Raji (cell line): ENCODE results near the gene EFNA2.

ENCODE experiments used
- POLR2A ChIP-seq: IDR thresholded peaks from 2 replicates; pipeline ENCODE4 v1.6.1; 2011; ENCODE audit warnings: low read depth, low read length, control low read depth; ENCODE audit not compliant: insufficient read depth

The EFNA2 gene

DNA sequence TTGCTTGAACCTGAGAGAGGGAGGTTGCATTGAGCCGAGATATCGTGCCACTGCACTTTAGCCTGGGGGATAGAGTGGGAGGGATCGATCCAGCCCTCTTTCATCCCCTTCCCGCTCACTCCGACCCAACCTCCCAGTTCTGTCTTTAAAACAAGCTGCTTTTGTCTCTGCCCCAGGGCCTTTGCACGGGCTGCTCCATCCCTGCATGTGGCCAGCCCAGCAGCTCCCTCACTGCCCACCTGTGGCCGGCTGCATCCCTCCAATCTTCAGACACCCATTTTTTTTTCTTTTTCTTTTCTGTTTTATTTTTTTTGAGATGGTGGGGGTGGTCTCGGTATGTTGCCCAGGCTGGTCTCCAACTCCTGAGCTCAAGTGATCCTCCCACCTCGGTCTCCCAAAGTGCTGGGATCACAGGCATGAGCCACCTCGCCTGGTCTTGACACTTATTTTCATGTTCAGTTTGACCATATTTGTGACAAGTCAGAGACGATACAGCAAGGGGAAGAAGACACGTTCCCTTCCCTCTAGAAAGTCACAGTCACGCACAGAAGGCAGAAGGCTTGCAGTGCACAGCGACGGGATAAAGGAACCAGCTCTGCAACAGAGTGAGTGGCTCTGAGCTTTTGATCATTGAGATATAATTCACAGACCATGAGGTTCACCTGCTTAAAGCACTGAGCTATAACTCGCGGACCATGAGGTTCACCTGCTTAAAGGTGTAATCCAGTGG is 31.8 kb downstream of the EFNA2 start:
- no peak for TF ChIP-seq POLR2A

DNA sequence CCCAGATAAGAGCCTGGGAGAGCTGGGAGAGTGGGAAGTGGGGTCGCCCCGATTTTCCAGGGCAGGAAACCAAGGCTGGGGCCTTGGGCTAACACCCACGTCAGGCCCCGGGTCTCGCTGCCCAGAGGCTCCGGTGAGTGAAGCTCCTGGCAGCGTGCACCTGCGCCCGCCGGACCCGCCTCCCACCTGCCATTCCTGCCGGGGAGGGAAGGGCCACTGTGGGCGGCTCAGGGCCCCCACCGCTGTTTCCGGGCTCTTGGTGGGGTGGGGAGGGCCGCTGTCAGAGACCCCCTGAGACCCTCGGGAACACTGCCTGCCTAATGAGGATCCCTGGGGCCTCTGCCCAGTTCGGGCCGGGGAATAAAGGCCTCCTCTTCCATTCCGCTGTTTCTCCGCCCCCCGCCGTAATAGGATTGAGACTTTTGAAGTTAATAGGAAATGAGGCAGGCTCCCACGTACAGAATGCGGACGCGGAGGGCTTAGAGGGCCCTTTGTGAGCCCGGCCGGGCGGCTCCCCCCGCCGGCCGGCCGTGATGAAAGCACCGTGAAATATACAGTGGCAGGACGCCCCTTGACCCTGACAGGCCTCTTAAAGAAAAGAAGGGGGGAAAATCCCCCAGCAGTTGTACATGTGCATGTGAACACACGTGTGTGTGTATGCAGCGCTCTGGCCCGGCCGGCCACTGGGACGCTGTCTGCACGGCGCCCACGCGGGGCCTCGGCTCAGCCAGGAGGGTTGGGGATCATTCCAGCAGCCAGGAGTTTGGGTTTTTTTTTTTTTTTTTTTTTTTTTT is 33.2 kb downstream of the EFNA2 start:
- no peak for TF ChIP-seq POLR2A

DNA sequence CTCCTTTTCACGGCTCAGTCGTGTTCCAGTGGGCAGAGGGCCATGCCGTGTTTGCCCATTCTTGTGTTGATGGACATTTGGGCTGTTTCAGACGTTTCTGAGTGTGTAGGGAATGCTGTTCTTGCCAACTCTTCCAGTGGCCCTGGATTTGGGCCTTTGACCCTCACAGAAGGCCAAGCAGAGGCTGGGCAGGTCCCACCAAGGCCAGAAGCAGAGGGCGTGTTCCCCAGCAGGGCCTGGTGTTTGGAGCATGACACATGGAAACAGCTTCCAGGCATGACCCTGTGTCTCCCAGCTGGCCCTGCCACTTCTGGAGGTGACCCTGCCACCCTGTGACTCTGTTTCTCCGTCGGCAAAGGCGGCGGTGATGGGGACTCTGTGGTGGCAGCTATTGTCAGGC is 35.9 kb downstream of the EFNA2 start:
- TF ChIP-seq POLR2A: no peak

DNA sequence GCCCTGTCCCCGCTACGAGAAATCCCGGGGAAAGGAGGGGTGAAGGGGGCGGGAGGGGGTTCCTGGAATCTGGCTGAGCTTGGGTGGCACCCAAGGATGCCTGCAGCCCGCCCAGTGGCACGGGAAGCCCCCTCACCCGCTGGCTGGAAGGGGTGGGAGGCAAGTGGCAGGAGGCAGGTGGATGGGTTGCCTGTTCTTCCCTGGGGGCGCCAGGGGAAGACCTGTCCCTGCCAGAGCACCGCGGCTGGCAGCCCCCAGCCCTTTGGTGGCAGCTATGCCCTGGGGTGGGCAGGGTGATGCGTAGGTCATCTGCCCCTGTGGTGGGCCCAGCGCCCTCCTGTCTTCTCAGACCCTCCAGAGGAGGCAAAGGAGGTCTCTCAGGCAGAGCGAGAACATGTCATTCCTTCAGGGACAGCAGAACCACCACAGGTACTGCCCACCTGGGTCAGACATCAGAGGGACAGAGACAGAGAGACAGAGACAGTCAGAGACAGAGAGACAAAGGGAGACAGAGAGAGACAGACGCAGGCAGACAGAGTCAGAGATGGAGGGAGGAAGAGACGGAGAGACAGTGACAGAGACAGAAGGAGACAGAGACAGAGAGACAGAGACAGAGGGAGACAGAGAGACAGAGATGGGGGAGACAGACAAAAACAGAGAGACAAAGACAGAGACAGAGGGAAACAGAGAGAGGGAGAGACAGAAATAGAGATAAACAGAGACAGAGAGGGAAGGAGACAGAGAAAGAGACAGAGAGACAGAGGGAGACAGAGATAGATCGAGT is 36.7 kb downstream of the EFNA2 start:
- no peak for TF ChIP-seq POLR2A

DNA sequence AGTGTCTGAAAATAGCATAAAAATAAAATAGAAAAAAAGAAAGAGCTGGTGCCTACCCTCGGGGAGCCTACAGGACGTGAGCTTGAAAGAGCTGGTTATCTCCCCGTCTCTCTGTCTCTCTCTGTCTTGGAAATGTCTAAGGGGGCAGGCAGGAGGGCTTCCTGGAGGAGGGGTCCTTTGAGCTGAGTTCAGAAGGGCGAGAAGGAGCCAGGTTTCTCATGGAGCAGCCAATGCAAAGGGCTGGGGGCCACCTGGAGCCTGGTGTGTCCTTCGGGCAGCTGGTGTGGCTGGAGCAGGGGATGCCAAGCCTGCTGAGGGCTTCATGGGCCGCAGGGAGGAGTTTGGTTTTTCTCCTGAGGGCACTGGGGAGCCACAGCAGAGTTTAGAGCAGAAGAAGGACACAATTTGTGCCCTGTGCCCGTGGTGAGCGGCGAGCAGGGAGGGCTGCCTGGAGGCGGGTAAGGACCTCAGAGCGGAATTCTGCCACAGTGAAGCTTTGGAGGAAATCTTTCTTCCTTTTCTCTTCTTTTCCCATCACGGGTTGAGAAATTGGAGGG is 38.7 kb downstream of the EFNA2 start:
- no peak for TF ChIP-seq POLR2A

DNA sequence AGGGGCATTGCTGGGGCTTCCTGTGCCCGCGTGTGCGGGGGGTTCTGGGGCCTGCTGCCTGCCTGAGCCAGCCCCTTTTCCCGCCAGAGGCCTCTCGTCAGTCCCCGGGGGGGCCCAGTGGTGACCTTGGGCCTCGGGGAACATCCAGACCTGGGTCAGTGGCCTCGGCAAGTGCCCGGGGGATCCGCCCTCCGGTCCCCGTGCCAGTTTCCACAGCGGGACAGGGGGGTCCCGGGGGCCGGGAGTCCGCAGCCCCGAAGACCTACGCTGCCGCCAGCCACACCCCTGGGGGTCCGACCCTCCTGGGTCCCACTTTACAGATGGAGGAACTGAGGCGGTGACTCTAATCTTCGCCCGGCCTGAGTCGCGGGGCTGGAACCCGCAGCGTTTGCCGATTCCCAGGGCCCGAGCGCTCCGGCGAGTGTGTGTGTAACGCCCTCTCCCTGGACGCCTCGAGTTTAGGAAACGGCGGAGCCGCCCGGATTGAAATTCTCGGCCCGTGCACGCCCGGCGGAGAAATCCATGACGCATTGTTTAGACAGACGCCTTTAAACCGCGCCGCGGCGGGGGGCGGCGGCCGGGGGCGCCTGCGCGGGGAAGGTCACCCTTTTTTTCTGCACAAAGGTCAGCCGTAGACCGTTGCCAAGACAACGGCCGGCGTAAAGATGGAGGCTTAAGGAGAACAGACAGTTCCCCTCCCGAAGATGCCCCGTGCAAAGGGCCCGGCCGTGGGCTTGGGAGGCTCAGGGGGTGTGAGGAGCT is 39.3 kb downstream of the EFNA2 start:
- no peak for TF ChIP-seq POLR2A

DNA sequence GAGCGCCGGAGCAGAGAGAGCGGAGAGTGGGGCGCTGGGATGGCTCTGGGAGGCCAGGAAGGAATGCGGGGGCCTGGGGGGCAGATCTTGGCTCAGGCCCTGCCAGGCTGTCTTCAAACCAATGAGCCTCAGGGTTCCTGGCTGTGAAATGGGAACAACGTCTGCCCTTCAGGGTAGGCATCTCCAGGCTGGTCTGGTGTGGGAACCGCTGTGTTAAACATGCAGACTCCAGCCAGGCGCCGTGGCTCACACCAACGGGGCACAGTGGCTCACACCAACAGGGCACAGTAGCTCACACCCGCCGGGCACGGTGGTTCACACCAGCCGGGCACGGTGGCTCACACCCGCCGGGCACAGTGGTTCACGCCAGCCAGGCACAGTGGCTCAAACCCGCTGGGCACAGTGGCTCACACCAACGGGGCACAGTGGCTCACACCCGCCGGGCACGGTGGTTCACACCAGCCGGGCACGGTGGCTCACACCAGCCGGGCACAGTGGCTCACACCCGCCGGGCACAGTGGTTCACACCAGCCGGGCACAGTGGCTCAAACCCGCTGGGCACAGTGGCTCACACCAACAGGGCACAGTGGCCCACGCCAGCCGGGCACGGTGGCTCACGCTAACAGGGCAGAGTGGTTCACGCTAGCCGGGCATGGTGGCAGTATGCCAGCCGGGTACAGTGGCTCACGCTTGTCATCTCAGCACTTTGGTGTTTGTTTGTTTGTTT is 40.1 kb downstream of the EFNA2 start:
- TF ChIP-seq POLR2A: no peak

DNA sequence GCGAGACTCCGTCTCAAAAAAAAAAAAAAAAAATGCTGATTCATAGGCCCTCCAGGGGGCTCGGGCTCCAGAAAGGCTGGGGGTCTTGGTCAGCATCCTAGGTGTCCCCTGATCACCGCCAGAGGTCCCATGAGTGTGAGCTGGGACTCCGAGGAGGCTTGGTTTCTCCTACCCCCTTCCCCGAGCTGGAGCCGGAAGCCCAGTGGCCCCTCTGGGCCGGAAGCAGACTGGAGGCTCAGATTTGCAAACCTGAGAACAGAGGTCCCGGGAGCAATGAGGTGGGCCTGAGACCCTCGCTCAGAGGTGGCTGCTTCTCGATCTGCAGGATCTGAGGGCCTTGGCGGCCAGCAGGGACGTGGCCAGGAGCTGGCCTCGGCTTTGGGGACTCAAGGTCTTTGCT is 41.5 kb downstream of the EFNA2 start:
- no peak for TF ChIP-seq POLR2A

DNA sequence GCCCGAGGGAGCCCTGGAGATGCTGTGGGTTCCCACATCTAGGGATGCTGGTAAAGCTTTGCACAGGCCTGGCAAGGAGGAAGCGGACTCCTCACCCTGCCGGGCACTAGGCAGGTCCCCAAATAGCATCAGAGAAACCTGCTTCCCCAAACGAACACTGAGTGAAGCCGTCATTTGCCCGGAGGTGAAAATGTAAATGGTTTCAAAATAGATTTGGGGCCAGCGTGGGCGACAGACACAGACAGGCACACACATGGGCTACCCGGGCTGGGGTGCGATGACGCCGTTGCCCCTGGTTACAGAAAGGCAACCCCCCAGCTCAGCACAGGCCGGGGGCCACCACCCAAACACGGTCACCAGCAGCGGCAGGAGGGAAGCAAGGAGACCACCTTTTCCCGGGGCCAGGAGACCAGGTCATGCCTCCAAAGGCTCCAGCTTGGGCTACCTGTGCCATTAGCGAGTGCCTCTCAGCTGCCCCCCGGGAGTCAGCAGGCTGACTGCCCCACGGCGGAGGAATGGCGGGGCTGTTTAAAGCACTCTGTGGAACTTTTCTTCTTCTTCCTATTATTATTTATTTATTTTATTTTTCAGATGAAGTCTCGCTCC is 50.5 kb downstream of the EFNA2 start:
- TF ChIP-seq POLR2A: no peak

DNA sequence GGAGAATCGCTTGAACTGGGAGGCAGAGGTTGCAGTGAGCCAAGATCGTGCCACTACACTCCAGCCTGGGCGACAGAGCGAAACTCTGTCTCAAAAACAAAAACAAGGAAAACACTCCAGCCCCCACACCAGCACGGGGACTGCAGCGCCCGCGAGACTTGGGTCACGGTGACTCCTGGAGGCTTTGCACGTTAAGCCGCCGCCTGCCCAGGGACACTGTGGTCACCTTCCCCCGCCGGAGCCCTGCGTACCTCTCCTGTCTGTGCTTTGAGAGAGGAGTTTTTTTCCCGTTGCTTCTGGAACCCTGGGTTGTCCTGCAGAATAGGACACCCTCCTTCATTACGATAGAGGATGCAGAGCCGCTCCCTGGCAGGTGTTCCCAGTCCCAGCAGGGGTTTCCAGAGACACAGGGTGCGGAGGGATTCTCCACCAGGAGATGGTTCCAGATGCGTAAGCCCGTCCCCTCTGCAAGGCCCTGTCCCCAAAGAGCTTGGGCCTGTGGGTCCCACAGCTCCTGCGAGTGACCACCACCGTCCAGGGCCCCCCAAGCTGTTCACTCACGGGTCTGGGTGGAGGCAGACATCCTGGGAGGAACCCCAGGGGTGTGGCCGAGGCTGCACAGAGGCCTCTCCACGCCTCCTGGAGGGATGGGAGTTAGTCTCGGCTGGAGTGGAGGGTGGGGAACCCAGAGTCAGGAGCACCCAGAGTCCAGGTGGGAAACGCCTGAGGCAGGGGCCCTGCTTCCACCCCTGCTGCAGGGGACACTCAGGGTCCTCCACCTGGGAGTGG is 55.2 kb downstream of the EFNA2 start:
- no peak for TF ChIP-seq POLR2A

DNA sequence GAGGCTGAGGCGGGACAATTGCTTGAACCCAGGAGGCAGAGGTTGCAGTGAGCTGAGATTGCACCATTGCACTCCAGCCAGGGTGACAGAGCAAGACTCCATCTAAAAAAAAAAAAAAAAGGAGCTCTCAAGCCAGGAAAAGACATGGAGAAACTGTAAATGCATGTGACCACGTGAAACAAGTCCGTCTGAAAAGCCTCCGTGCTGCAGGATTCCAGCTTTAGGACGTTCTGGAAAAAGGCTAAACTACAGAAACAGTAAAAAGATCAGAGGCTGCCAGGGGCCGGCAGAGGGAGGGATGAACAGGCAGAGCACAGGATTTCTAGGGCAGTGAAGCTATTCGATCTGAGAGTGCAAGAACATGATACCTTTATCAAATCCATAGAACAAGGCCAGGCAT is 57.4 kb downstream of the EFNA2 start:
- TF ChIP-seq POLR2A: no peak

DNA sequence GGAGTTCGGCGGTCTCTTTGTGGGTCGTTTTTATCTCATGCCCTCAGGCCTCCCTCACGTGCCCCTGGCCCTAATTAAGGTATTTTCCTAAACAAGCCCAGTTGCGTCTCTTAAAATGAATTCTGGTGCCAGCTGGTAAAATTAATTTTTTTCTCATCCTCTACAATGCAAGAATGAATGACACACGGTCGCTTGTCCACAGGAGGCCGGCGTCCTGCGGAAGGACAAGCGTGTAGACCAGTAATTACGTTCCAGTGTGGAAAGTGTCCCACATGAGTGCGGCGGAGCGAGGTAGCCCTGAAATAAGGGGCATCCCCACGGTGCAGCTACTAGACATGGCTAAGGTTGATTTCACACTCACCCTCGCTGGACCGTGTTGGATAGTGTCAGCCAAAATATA is 63.5 kb downstream of the EFNA2 start:
- TF ChIP-seq POLR2A: no peak

DNA sequence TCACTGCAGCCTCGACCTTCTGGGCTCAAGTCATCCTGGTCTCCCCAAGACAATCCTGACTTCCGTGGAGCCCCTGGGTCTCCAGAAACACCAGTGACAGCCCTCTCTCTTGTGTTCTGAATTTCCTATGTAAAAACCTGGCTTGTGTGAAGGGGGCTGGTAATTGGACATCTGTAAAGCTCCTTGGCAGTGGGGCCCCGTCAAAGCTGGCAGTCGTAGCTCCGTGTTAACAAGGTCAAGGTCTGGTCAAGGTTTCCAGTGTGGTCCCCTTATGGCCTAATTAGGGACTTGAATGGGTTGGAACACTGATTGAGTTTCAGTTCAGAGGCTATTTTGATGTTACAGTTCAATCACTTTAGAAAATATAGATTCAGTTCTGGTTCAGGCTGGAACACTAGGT is 65.2 kb downstream of the EFNA2 start:
- TF ChIP-seq POLR2A: no peak
